K562 (cell line): ENCODE results near the gene TMEM225B. TPM values are rescaled to one million over a fixed set of nuclear protein-coding genes. Genes with fewer than 3 reads are reported as not detected.

Source experiments
- ATAC-seq: fragments of 200-7000 bp; cut with Tn5 transposase; 3 replicates; pipeline ENCODE4 v1.9.1; 2020; ENCODE audit warnings: moderate library complexity
- BruUV-seq: library from RNA; stranded (reverse); fragments of 400-500 nt; replicated peaks from 2 replicates; lab custom pipeline; 2021; lab: Mats Ljungman, UMichigan
- CTCF ChIA-PET: fragments of 300-600 bp; formaldehyde crosslinking; extraction: SDS; loops from one replicate; lab custom pipeline; 2021; ENCODE audit warnings: low intra/inter-chr PET ratio; lab: Yijun Ruan, JAX
- POLR2A ChIA-PET: fragments of 300-600, 350-650 bp; sonication (Branson Sonifier 250); formaldehyde crosslinking; extraction: SDS; loops from one replicate; lab custom pipeline; 2021; ENCODE audit warnings: antibody characterized with exemption, inconsistent platforms; lab: Yijun Ruan, JAX
- DNase-seq, 4 experiments: peaks; one replicate each; pipeline versions ENCODE4 v3.0.0 to v3.0.0-alpha.2; 2011 to 2018; ENCODE audit warnings: low spot score in 3 of 4, mixed read lengths in 3 of 4; ENCODE audit errors: extremely low read depth in 1 of 4
- FAIRE-seq: peaks from 2 replicates; lab custom pipeline; 2011; peaks lifted over from hg19 to GRCh38; lab: Jason Lieb, UNC
- H2AFZ ChIP-seq: 2 replicates; pipeline ENCODE4 v1.6.0; 2011; ENCODE audit warnings: low read depth, low read length, control low read depth, inconsistent platforms
- H3K27ac ChIP-seq: fragments of 200-600 bp; 3 replicates; pipeline ENCODE4 v1.8.0; 2011; ENCODE audit warnings: low read depth, mild to moderate bottlenecking, control low read depth, inconsistent platforms, low read length, moderate library complexity, mixed read lengths; ENCODE audit errors: extremely low read depth
- H3K27me3 ChIP-seq, 2 experiments: fragments of 300-600 bp in 1 of 2; 2 replicates in 1 of 2; 3 replicates in 1 of 2; pipeline versions ENCODE4 v1.6.0 to v1.8.0; 2011; ENCODE audit warnings: inconsistent platforms in 2 of 2, low read length in 2 of 2, mild to moderate bottlenecking in 1 of 2, mixed read lengths in 1 of 2, moderate library complexity in 1 of 2; ENCODE audit not compliant: control insufficient read depth in 2 of 2, insufficient read depth in 2 of 2
- H3K36me3 ChIP-seq: fragments of 300-600 bp; 3 replicates; pipeline ENCODE4 v1.8.0; 2011; ENCODE audit warnings: mild to moderate bottlenecking, low read length, inconsistent platforms; ENCODE audit not compliant: control insufficient read depth, insufficient read depth
- H3K4me1 ChIP-seq, 2 experiments: fragments of 200-600 bp in 1 of 2; replicated peaks in 1 of 2; 2 replicates in 1 of 2; 3 replicates in 1 of 2; pipeline versions ENCODE4 v1.5.1 to v1.8.0; 2011; ENCODE audit warnings: inconsistent platforms in 2 of 2, low read length in 2 of 2, mild to moderate bottlenecking in 1 of 2, mixed read lengths in 1 of 2, moderate library complexity in 1 of 2; ENCODE audit not compliant: control insufficient read depth in 2 of 2, insufficient read depth in 2 of 2
- H3K4me2 ChIP-seq: 2 replicates; pipeline ENCODE4 v1.6.1; 2011; ENCODE audit warnings: low read length, control low read depth, inconsistent platforms, mixed read lengths; ENCODE audit not compliant: insufficient read depth
- H3K4me3 ChIP-seq: fragments of 200-600 bp; sonication (generic), shearing (Covaris generic); 2 replicates; pipeline ENCODE4 v1.5.1; 2016; ENCODE audit warnings: control low read depth, inconsistent platforms
- H3K79me2 ChIP-seq: fragments of 200-600 bp; 3 replicates; pipeline ENCODE4 v1.8.0; 2011; ENCODE audit warnings: low read length, inconsistent platforms; ENCODE audit not compliant: control insufficient read depth, insufficient read depth
- H3K9ac ChIP-seq, 2 experiments: 2 replicates each; pipeline versions ENCODE4 v1.6.0 to v1.6.1; 2011; ENCODE audit warnings: low read depth in 2 of 2, low read length in 2 of 2, control low read depth in 1 of 2, inconsistent platforms in 1 of 2, mild to moderate bottlenecking in 1 of 2, mixed read lengths in 1 of 2; ENCODE audit not compliant: insufficient read depth in 1 of 2
- H3K9me1 ChIP-seq: one replicate; pipeline ENCODE4 v1.6.0; 2011; ENCODE audit warnings: inconsistent platforms, mild to moderate bottlenecking, low read length, moderate library complexity; ENCODE audit not compliant: control insufficient read depth, insufficient read depth
- H3K9me3 ChIP-seq: replicated peaks from 2 replicates; pipeline ENCODE4 v1.5.1; 2011; ENCODE audit warnings: low read depth, low read length, inconsistent platforms; ENCODE audit not compliant: control insufficient read depth, insufficient read depth
- H4K20me1 ChIP-seq: replicated peaks from 2 replicates; pipeline ENCODE4 v1.6.1; 2011; ENCODE audit warnings: low read length, inconsistent platforms, mixed read lengths; ENCODE audit not compliant: control insufficient read depth, insufficient read depth
- CBFB ChIP-seq: sonication (generic); formaldehyde crosslinking; IDR thresholded peaks from 2 replicates; pipeline ENCODE4 v1.4.0; 2020; ENCODE audit warnings: mild to moderate bottlenecking, missing genetic modification reagents
- PHTF2 ChIP-seq: fragments of 250-450 bp; sonication (Bioruptor Pico); IDR thresholded peaks from 2 replicates; pipeline ENCODE4 v1.5.0; 2021; ENCODE audit warnings: mild to moderate bottlenecking
- ZBTB40 ChIP-seq, 2 experiments: fragments of 450-650 bp in 1 of 2; sonication (generic) in 1 of 2; formaldehyde crosslinking in 1 of 2; IDR thresholded peaks; 2 replicates each; pipeline versions ENCODE4 v1.7.1 to v1.9.0; 2016 to 2022; ENCODE audit warnings: inconsistent platforms in 1 of 2, mild to moderate bottlenecking in 1 of 2, missing genetic modification reagents in 1 of 2
- ZNF197 ChIP-seq: fragments of 200-800 bp; sonication (Bioruptor generic); IDR thresholded peaks from 2 replicates; pipeline ENCODE4 v1.6.1; 2016; ENCODE audit warnings: low read depth, missing genetic modification characterization, missing compliant biosample characterization
- WGBS: fragments of 100-300 bp; shearing (Covaris generic); methylation state at CpG from one replicate; pipeline ENCODE4 v1.1.6; 2016; ENCODE audit warnings: low coverage, mixed read lengths; ENCODE audit not compliant: insufficient coverage; ENCODE audit errors: missing lambda C conversion rate; 5-methylcytosine and 5-hydroxymethylcytosine counted together
- in situ Hi-C: fragments of 300-500 bp; cut with MboI; formaldehyde crosslinking; loops from 4 replicates; pipeline ENCODE4 v1.15.0; 2018; ENCODE audit warnings: inconsistent platforms, mixed read lengths
- intact Hi-C: fragments of 100-400 bp; cut with micrococcal nuclease; formaldehyde crosslinking; loops from 2 replicates; pipeline ENCODE4 v1.14.2; 2022
- polyA plus RNA-seq, 8 experiments: library from polyadenylated mRNA; depleted of rRNA in 4 of 8; stranded (reverse) in 5 of 8; unstranded in 3 of 8; fragments of >200 nt; fragmentation: Nextera tagmentation in 2 of 8; fragmentation: Illumina TruSeq in 1 of 8; extraction: Ambion mirVana in 2 of 8; extraction: Trizol in 1 of 8; gene quantifications; 2 replicates each; pipeline versions ENCODE4 v1.2.1 to v1.2.3, GENCODE V29; 2011 to 2014; ENCODE audit warnings: inconsistent platforms in 1 of 8, missing spikeins in 1 of 8
- total RNA-seq, 7 experiments: library from RNA; depleted of rRNA in 6 of 7; stranded (reverse); fragments of >200 nt in 6 of 7; fragmentation: Illumina TruSeq in 2 of 7; extraction: Trizol in 2 of 7; gene quantifications; 2 replicates each; pipeline versions ENCODE4 v1.2.1 to v1.2.3, GENCODE V29; 2011 to 2021; ENCODE audit warnings: low replicate concordance in 1 of 7

TMEM225B gene
- total and polyA plus RNA-seq, 9 of the 15 experiments (the other 6 are each of a cell fraction or from before 2014, with no cell fraction given): 0.08 to 0.73 (median 0.56) TPM

DNA sequence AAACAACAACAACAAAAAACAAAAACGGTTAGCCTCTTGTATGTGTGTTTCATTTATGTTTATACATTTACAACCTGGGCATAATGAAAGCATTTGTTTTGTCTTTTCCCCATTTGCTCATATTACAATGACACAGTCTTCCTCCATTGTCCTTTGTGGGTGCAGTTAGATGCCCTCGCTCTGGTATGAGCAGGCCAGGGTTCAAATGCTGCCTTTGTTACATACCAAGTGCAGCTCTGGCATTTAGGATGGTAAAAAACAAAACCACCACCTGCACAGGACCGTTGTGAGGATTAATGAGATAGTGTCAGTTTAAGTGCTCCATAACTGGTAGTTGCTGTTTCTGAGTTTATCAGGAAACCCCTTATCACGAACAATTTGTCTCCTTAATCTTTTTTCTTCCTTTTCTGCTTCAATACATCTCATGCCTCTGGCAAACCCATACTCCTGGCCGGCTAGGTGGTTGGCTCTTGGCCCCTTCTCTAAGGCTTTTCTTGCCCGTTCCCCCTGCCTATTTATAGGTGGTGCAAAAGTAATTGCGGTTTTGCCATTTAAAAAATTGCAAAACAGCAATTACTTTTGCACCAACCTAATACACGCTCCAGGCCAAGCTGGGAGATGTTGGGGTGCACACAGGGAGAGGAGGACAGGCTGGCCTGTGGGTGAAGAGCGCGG, 18.6 kb upstream of the TMEM225B start:
- no peak overlapping the region for H2AFZ ChIP-seq
- H3K4me2 ChIP-seq: no peak overlapping the region
- H3K9ac ChIP-seq: no peak overlapping the region; a peak in 1 of 4 replicates
- 0 out of 3 replicates have a peak, but pooled peaks cover 3% of the 10 kb centered on the region for H3K36me3 ChIP-seq
- ATAC-seq (no peak), FAIRE-seq (no peak), DNase-seq (no peak)
- no peak overlapping the region for H3K27ac ChIP-seq
- H3K4me1 ChIP-seq: peaks cover 0 to 17% of the 10 kb centered on the region in 2 experiments; a peak in 2 of 5 replicates
- intact Hi-C loops: no loop called here
- H4K20me1 ChIP-seq: no peaks in the 10 kb centered on the region
- H3K27me3 ChIP-seq: peaks cover 13 to 15% of the 10 kb centered on the region in 2 experiments; a peak in 3 of 5 replicates
- H3K9me1 ChIP-seq: no peaks in the 10 kb centered on the region
- H3K9me3 ChIP-seq: peaks cover 2% of the 10 kb centered on the region; the same call in 1 of the 2 replicates
- no TSS peak for BruUV-seq
- ChIA-PET CTCF (no interaction called here), POLR2A (interaction anchor here (0.6 kb wide), 1 partner anchor 359 kb away, joined by 3 read pairs; no protein-coding TSS in a partner anchor)
- in situ Hi-C loops: no loop called here
- TF ChIP-seq PHTF2 (no peak), ZNF197 (CRISPR knock-in tag) (no peak), CBFB (CRISPR knock-in tag) (no peak), ZBTB40 (IDR thresholded peaks at IDR 0.05) (peak; percentile 73), ZBTB40 (CRISPR knock-in tag; IDR thresholded peaks at IDR 0.05) (no peak)
- H3K79me2 ChIP-seq: no peaks in the 10 kb centered on the region
- 56% methylated on average over 9 of the region's 10 CpGs for WGBS
- no peak overlapping the region for H3K4me3 ChIP-seq
